K562 (cell line): ENCODE data around the gene SHH. TPM values are rescaled to one million over a fixed set of nuclear protein-coding genes. Genes with fewer than 3 reads are reported as not detected.

Experiments used
- ATAC-seq: fragments of 200-7000 bp; cut with Tn5 transposase; 3 replicates; pipeline ENCODE4 v1.9.1; 2020; ENCODE audit warnings: moderate library complexity
- BruUV-seq: library from RNA; stranded (reverse); fragments of 400-500 nt; replicated peaks from 2 replicates; lab custom pipeline; 2021; lab: Mats Ljungman, UMichigan
- CTCF ChIA-PET: fragments of 300-600 bp; formaldehyde crosslinking; extraction: SDS; loops from one replicate; lab custom pipeline; 2021; ENCODE audit warnings: low intra/inter-chr PET ratio; lab: Yijun Ruan, JAX
- POLR2A ChIA-PET: fragments of 300-600, 350-650 bp; sonication (Branson Sonifier 250); formaldehyde crosslinking; extraction: SDS; loops from one replicate; lab custom pipeline; 2021; ENCODE audit warnings: antibody characterized with exemption, inconsistent platforms; lab: Yijun Ruan, JAX
- DNase-seq, 4 experiments: peaks; one replicate each; pipeline versions ENCODE4 v3.0.0 to v3.0.0-alpha.2; 2011 to 2018; ENCODE audit warnings: low spot score in 3 of 4, mixed read lengths in 3 of 4; ENCODE audit errors: extremely low read depth in 1 of 4
- FAIRE-seq: peaks from 2 replicates; lab custom pipeline; 2011; peaks lifted over from hg19 to GRCh38; lab: Jason Lieb, UNC
- H2AFZ ChIP-seq: 2 replicates; pipeline ENCODE4 v1.6.0; 2011; ENCODE audit warnings: low read depth, low read length, control low read depth, inconsistent platforms
- H3K27ac ChIP-seq: fragments of 200-600 bp; 3 replicates; pipeline ENCODE4 v1.8.0; 2011; ENCODE audit warnings: low read depth, mild to moderate bottlenecking, control low read depth, inconsistent platforms, low read length, moderate library complexity, mixed read lengths; ENCODE audit errors: extremely low read depth
- H3K27me3 ChIP-seq, 2 experiments: fragments of 300-600 bp in 1 of 2; 2 replicates in 1 of 2; 3 replicates in 1 of 2; pipeline versions ENCODE4 v1.6.0 to v1.8.0; 2011; ENCODE audit warnings: inconsistent platforms in 2 of 2, low read length in 2 of 2, mild to moderate bottlenecking in 1 of 2, mixed read lengths in 1 of 2, moderate library complexity in 1 of 2; ENCODE audit not compliant: control insufficient read depth in 2 of 2, insufficient read depth in 2 of 2
- H3K36me3 ChIP-seq: fragments of 300-600 bp; 3 replicates; pipeline ENCODE4 v1.8.0; 2011; ENCODE audit warnings: mild to moderate bottlenecking, low read length, inconsistent platforms; ENCODE audit not compliant: control insufficient read depth, insufficient read depth
- H3K4me1 ChIP-seq, 2 experiments: fragments of 200-600 bp in 1 of 2; replicated peaks in 1 of 2; 2 replicates in 1 of 2; 3 replicates in 1 of 2; pipeline versions ENCODE4 v1.5.1 to v1.8.0; 2011; ENCODE audit warnings: inconsistent platforms in 2 of 2, low read length in 2 of 2, mild to moderate bottlenecking in 1 of 2, mixed read lengths in 1 of 2, moderate library complexity in 1 of 2; ENCODE audit not compliant: control insufficient read depth in 2 of 2, insufficient read depth in 2 of 2
- H3K4me2 ChIP-seq: 2 replicates; pipeline ENCODE4 v1.6.1; 2011; ENCODE audit warnings: low read length, control low read depth, inconsistent platforms, mixed read lengths; ENCODE audit not compliant: insufficient read depth
- H3K4me3 ChIP-seq: fragments of 200-600 bp; sonication (generic), shearing (Covaris generic); 2 replicates; pipeline ENCODE4 v1.5.1; 2016; ENCODE audit warnings: control low read depth, inconsistent platforms
- H3K79me2 ChIP-seq: fragments of 200-600 bp; 3 replicates; pipeline ENCODE4 v1.8.0; 2011; ENCODE audit warnings: low read length, inconsistent platforms; ENCODE audit not compliant: control insufficient read depth, insufficient read depth
- H3K9ac ChIP-seq, 2 experiments: 2 replicates each; pipeline versions ENCODE4 v1.6.0 to v1.6.1; 2011; ENCODE audit warnings: low read depth in 2 of 2, low read length in 2 of 2, control low read depth in 1 of 2, inconsistent platforms in 1 of 2, mild to moderate bottlenecking in 1 of 2, mixed read lengths in 1 of 2; ENCODE audit not compliant: insufficient read depth in 1 of 2
- H3K9me1 ChIP-seq: one replicate; pipeline ENCODE4 v1.6.0; 2011; ENCODE audit warnings: inconsistent platforms, mild to moderate bottlenecking, low read length, moderate library complexity; ENCODE audit not compliant: control insufficient read depth, insufficient read depth
- H3K9me3 ChIP-seq: replicated peaks from 2 replicates; pipeline ENCODE4 v1.5.1; 2011; ENCODE audit warnings: low read depth, low read length, inconsistent platforms; ENCODE audit not compliant: control insufficient read depth, insufficient read depth
- H4K20me1 ChIP-seq: replicated peaks from 2 replicates; pipeline ENCODE4 v1.6.1; 2011; ENCODE audit warnings: low read length, inconsistent platforms, mixed read lengths; ENCODE audit not compliant: control insufficient read depth, insufficient read depth
- FOXJ3 ChIP-seq: sonication (generic); formaldehyde crosslinking; IDR thresholded peaks from 2 replicates; pipeline ENCODE4 v1.4.0; 2020; ENCODE audit warnings: mild to moderate bottlenecking, missing genetic modification reagents
- GABPB2 ChIP-seq: fragments of 250-450 bp; sonication (Bioruptor Pico); conservative IDR thresholded peaks from 2 replicates; pipeline ENCODE4 v1.5.1; 2021; ENCODE audit warnings: mild to moderate bottlenecking
- GATA2 ChIP-seq: sonication (generic); formaldehyde crosslinking; IDR thresholded peaks from 2 replicates; pipeline ENCODE4 v1.4.0; 2020; ENCODE audit warnings: mild to moderate bottlenecking, missing genetic modification reagents
- NFRKB ChIP-seq: fragments of 450-650 bp; IDR thresholded peaks from 2 replicates; pipeline ENCODE4 v1.6.1; 2016; ENCODE audit warnings: low read depth
- ZBTB1 ChIP-seq: sonication (generic); formaldehyde crosslinking; IDR thresholded peaks from 2 replicates; pipeline ENCODE4 v1.8.1; 2023; ENCODE audit warnings: missing genetic modification reagents, low read depth, mild to moderate bottlenecking, borderline replicate concordance
- WGBS: fragments of 100-300 bp; shearing (Covaris generic); methylation state at CpG from one replicate; pipeline ENCODE4 v1.1.6; 2016; ENCODE audit warnings: low coverage, mixed read lengths; ENCODE audit not compliant: insufficient coverage; ENCODE audit errors: missing lambda C conversion rate; 5-methylcytosine and 5-hydroxymethylcytosine counted together
- in situ Hi-C: fragments of 300-500 bp; cut with MboI; formaldehyde crosslinking; loops from 4 replicates; pipeline ENCODE4 v1.15.0; 2018; ENCODE audit warnings: inconsistent platforms, mixed read lengths
- intact Hi-C: fragments of 100-400 bp; cut with micrococcal nuclease; formaldehyde crosslinking; loops from 2 replicates; pipeline ENCODE4 v1.14.2; 2022
- polyA plus RNA-seq, 8 experiments: library from polyadenylated mRNA; depleted of rRNA in 4 of 8; stranded (reverse) in 5 of 8; unstranded in 3 of 8; fragments of >200 nt; fragmentation: Nextera tagmentation in 2 of 8; fragmentation: Illumina TruSeq in 1 of 8; extraction: Ambion mirVana in 2 of 8; extraction: Trizol in 1 of 8; gene quantifications; 2 replicates each; pipeline versions ENCODE4 v1.2.1 to v1.2.3, GENCODE V29; 2011 to 2014; ENCODE audit warnings: inconsistent platforms in 1 of 8, missing spikeins in 1 of 8
- total RNA-seq, 7 experiments: library from RNA; depleted of rRNA in 6 of 7; stranded (reverse); fragments of >200 nt in 6 of 7; fragmentation: Illumina TruSeq in 2 of 7; extraction: Trizol in 2 of 7; gene quantifications; 2 replicates each; pipeline versions ENCODE4 v1.2.1 to v1.2.3, GENCODE V29; 2011 to 2021; ENCODE audit warnings: low replicate concordance in 1 of 7
- TF ChIP-seq, protein P1 (sequence below): fragments of 250-450 bp; sonication (Bioruptor Pico); IDR thresholded peaks from 2 replicates; pipeline ENCODE4 v1.5.0; 2021; ENCODE audit warnings: mild to moderate bottlenecking, borderline replicate concordance
- TF ChIP-seq, protein P2 (sequence below): sonication (generic); formaldehyde crosslinking; IDR thresholded peaks from 2 replicates; pipeline ENCODE4 v1.8.1; 2022; ENCODE audit warnings: missing genetic modification reagents
- TF ChIP-seq, protein P3 (sequence below): sonication (generic); formaldehyde crosslinking; IDR thresholded peaks from 2 replicates; pipeline ENCODE4 v1.8.1; 2023; ENCODE audit warnings: mild to moderate bottlenecking, missing genetic modification reagents

Gene SHH
- total and polyA plus RNA-seq, 9 of the 15 experiments (the other 6 are each of a cell fraction or from before 2014, with no cell fraction given) = 0.09 TPM; not detected in 8

DNA sequence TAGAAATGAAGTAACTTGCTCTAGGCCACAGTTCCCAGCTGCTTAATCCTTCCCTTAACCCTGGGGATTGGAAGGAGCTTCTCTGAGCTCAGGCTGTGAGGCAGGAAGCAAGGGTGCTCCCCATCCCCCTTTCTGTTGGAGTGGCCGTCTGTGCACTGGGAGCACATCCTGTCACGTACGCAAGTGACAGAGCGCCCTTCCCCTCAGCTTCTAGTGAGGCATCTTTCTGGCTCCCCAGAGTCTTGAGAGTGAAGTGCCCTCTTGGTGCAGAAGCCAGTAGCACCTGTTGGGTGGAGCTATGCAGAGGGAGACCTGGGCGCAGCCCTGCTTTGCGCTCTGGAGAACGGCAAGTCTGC, 47.8 kb downstream of the SHH start:
- ChIA-PET POLR2A (no interaction called here), CTCF (no interaction called here)
- Histone ChIP-seq H3K27me3 (no peaks in the 10 kb centered on the region), H3K4me1 (no peaks in the 10 kb centered on the region), H3K27ac (no peak overlapping the region), H2AFZ (no peak overlapping the region), H3K9ac (no peak overlapping the region), H3K4me2 (no peak overlapping the region), H3K79me2 (peaks cover 31% of the 10 kb centered on the region), H3K9me3 (no peaks in the 10 kb centered on the region), H3K4me3 (no peak overlapping the region), H4K20me1 (peaks cover 19% of the 10 kb centered on the region), H3K36me3 (peaks cover 87% of the 10 kb centered on the region), H3K9me1 (no peaks in the 10 kb centered on the region)
- no peak for ATAC-seq
- no TSS peak for BruUV-seq
- in situ Hi-C loops (loop anchor here (25.0 kb wide), 1 partner anchor 377 kb away; no protein-coding TSS in a partner anchor), intact Hi-C loops (no loop called here)
- WGBS = 91% methylated on average over 7 of the region's 7 CpGs
- DNase-seq = no peak
- FAIRE-seq = no peak
- TF ChIP-seq NFRKB = no peak
- no peak for TF ChIP-seq FOXJ3
- TF ChIP-seq, protein P1, sequence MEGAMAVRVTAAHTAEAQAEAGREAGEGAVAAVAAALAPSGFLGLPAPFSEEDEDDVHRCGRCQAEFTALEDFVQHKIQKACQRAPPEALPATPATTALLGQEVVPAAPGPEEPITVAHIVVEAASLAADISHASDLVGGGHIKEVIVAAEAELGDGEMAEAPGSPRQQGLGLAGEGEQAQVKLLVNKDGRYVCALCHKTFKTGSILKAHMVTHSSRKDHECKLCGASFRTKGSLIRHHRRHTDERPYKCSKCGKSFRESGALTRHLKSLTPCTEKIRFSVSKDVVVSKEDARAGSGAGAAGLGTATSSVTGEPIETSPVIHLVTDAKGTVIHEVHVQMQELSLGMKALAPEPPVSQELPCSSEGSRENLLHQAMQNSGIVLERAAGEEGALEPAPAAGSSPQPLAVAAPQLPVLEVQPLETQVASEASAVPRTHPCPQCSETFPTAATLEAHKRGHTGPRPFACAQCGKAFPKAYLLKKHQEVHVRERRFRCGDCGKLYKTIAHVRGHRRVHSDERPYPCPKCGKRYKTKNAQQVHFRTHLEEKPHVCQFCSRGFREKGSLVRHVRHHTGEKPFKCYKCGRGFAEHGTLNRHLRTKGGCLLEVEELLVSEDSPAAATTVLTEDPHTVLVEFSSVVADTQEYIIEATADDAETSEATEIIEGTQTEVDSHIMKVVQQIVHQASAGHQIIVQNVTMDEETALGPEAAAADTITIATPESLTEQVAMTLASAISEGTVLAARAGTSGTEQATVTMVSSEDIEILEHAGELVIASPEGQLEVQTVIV (CRISPR knock-in tag) = no peak
- TF ChIP-seq, protein P2, sequence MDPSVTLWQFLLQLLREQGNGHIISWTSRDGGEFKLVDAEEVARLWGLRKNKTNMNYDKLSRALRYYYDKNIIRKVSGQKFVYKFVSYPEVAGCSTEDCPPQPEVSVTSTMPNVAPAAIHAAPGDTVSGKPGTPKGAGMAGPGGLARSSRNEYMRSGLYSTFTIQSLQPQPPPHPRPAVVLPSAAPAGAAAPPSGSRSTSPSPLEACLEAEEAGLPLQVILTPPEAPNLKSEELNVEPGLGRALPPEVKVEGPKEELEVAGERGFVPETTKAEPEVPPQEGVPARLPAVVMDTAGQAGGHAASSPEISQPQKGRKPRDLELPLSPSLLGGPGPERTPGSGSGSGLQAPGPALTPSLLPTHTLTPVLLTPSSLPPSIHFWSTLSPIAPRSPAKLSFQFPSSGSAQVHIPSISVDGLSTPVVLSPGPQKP (CRISPR knock-in tag) = no peak
- TF ChIP-seq GABPB2 (CRISPR knock-in tag) = no peak
- no peak for TF ChIP-seq ZBTB1 (CRISPR knock-in tag)
- TF ChIP-seq, protein P3, sequence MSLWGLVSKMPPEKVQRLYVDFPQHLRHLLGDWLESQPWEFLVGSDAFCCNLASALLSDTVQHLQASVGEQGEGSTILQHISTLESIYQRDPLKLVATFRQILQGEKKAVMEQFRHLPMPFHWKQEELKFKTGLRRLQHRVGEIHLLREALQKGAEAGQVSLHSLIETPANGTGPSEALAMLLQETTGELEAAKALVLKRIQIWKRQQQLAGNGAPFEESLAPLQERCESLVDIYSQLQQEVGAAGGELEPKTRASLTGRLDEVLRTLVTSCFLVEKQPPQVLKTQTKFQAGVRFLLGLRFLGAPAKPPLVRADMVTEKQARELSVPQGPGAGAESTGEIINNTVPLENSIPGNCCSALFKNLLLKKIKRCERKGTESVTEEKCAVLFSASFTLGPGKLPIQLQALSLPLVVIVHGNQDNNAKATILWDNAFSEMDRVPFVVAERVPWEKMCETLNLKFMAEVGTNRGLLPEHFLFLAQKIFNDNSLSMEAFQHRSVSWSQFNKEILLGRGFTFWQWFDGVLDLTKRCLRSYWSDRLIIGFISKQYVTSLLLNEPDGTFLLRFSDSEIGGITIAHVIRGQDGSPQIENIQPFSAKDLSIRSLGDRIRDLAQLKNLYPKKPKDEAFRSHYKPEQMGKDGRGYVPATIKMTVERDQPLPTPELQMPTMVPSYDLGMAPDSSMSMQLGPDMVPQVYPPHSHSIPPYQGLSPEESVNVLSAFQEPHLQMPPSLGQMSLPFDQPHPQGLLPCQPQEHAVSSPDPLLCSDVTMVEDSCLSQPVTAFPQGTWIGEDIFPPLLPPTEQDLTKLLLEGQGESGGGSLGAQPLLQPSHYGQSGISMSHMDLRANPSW (CRISPR knock-in tag) = no peak
- TF ChIP-seq GATA2 (CRISPR knock-in tag) = no peak
